Effector memory CD4-positive, alpha-beta T cell (primary cell): ENCODE results near the gene CCDC187.
A peak's percentile ranks its signal among the peaks of the same experiment; 100 is the strongest.

Experiments used
- DNase-seq, 3 donors: peaks; one replicate each; pipeline ENCODE4 v3.0.0-alpha.2; 2020
- H3K27ac ChIP-seq: 2 replicates; pipeline ENCODE4 v1.7.0; 2013; ENCODE audit warnings: mild to moderate bottlenecking, low read length, moderate library complexity; ENCODE audit not compliant: insufficient read depth, poor library complexity, severe bottlenecking
- H3K27me3 ChIP-seq: replicated peaks from 2 replicates; pipeline ENCODE4 v1.7.0; 2013; ENCODE audit warnings: mild to moderate bottlenecking, low read length; ENCODE audit not compliant: insufficient read depth, control insufficient read depth, poor library complexity, severe bottlenecking
- H3K36me3 ChIP-seq: 2 replicates; pipeline ENCODE4 v1.7.0; 2013; ENCODE audit warnings: mild to moderate bottlenecking, low read length, moderate library complexity; ENCODE audit not compliant: control insufficient read depth, insufficient read depth
- H3K4me1 ChIP-seq: 2 replicates; pipeline ENCODE4 v1.7.0; 2013; ENCODE audit warnings: low read length, mild to moderate bottlenecking; ENCODE audit not compliant: control insufficient read depth, insufficient read depth, poor library complexity, severe bottlenecking
- H3K4me3 ChIP-seq: 2 replicates; pipeline ENCODE4 v1.7.0; 2013; ENCODE audit warnings: low read length, low read depth, mild to moderate bottlenecking; ENCODE audit not compliant: insufficient read depth, poor library complexity, severe bottlenecking
- H3K9me3 ChIP-seq: 2 replicates; pipeline ENCODE4 v1.7.0; 2013; ENCODE audit warnings: mild to moderate bottlenecking, low read length, moderate library complexity; ENCODE audit not compliant: control insufficient read depth

The CCDC187 gene

DNA sequence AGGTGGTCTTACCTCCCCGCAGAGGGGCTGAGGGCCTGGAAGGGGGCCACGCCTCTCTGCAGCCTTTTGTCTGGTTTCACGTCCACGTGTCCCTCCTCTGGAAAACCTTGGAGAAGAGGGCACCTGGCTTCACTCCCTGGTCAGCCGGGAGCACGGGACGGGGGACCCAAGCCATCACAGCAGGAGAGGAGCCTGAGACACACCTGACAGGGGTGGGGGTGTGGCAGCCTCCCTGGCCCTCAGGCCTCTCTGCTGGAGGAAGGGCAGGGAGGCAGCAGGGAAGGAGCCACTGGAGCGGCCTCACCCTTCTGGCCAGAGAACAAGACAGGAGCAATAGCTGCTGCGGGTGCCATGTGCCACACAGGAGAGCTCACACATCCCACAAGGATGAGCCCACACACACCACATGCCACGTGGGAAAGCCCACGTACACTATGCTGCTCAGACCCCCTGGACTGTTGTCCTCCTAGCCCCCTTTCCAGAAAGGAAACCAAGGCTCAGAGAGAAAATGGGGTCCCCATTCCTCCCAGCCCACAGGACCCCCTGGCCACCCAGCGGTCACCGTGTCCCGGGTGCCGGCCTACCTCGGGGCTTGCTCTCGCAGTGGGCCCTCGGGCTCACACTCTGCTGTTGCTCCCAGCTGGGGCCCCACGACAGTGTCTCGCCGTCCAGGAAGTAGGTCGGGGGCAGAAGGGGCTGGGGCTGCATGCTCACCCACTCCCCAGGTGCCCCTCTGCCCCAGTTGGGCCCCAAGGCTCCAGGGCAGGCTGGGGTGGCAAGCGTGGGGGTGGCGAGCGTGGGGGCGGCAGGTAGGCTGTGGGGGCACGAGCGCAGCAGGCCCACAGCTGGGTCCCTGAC lies 18.2 kb downstream of the CCDC187 start:
- Histone ChIP-seq H3K36me3 (no peaks in the 10 kb centered on the region), H3K27ac (no peak overlapping the region), H3K4me1 (peaks cover 7% of the 10 kb centered on the region), H3K9me3 (no peaks in the 10 kb centered on the region), H3K27me3 (peaks cover 7% of the 10 kb centered on the region), H3K4me3 (no peak overlapping the region)
- DNase-seq: no peak

DNA sequence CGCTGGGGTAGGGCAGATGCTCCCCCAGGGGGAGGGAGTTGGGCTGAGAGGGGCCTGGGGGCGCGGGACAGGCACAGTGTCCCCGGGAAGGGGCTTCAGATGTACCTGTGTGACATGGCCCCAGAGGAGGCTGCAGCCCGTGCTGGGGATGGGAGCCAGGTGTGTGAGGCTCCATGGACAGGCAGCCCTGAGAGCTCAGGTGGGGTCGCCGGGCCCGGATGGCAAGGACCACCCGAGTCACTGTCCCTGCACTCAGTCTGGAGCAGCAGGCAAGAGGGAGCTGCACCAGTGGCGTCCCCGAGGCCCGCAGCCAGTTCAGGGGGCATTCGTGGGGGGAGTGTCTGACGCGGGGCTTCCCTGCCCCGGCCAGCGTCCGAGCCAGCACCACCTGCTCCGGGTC lies 18.9 kb downstream of the CCDC187 start:
- Histone ChIP-seq H3K27me3 (peaks cover 7% of the 10 kb centered on the region), H3K9me3 (no peaks in the 10 kb centered on the region), H3K36me3 (no peaks in the 10 kb centered on the region), H3K4me3 (no peak overlapping the region), H3K27ac (no peak overlapping the region), H3K4me1 (peaks cover 7% of the 10 kb centered on the region)
- no peak for DNase-seq

DNA sequence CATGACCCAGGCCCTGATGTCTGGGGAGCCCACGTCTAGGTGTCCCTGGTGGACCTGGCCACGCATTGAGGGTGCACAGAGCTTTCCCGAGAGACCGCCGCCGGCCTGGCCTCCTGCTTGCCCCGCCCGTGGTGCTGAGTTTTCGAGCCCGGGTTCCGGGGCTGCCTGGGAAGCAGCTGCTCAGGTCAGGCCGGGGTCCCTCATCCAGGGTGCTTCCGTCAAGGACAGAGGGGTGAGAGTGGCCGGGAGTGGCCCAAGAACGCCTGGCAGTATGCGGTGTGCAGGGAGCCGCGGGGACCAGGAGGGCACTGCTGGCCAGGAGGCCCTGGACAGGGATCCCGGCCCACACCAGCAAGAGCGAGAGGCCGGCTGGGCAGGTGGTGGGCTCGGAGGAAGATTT lies 19.6 kb downstream of the CCDC187 start:
- no peak for DNase-seq
- Histone ChIP-seq H3K36me3 (no peaks in the 10 kb centered on the region), H3K9me3 (no peaks in the 10 kb centered on the region), H3K27me3 (peaks cover 7% of the 10 kb centered on the region), H3K4me3 (no peak overlapping the region), H3K4me1 (peaks cover 7% of the 10 kb centered on the region), H3K27ac (no peak overlapping the region)

DNA sequence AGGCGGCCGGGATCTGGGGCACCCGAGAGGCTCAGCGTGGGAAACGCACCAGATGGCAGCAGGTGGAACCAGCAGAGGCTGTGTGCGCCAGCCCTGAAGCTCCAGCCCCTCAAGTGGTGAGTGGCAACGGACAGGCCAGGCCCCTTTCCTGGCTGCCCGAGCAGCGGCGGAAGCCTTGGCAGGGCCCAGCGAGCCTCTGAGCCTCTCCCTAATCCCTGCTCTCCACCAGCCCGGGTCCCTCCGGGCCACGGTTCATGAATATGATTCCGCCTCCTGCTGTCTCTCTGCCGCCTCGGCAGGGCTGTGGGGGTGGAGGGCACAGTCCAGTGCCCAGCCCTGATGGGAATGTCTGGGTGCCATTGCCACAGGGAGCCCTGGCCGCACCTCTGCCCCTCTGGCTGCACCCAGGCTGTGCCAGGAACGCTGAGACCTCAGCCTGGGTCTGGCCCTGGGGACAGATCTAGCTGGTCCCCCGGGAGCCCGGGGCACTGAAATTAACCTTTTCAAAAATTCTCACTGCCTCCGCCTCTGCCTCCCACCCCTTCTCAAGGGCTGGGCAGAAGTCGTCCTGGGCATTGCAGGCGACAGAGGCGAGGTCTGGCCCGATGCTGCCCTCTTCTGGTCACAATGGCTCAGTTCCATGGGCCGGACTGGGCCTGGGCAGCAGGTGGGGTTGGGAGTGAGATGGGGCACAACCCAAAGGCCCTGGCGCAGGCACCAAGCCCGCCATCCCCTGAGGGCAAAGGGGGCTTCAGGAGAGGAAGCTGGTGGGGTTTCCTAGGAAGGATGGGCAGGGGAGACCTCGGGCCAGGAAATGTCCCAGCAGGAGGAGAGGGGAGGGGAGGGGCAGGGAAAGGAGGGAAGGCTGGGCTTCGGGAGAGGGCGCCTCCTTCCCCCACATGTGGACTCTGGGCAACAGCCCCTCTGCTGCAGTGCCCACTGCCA lies 20.3 kb downstream of the CCDC187 start:
- Histone ChIP-seq H3K27me3 (peaks cover 7% of the 10 kb centered on the region), H3K4me1 (peaks cover 7% of the 10 kb centered on the region), H3K36me3 (no peaks in the 10 kb centered on the region), H3K27ac (no peak overlapping the region), H3K9me3 (no peaks in the 10 kb centered on the region), H3K4me3 (no peak overlapping the region)
- peak; percentile 36 to 41 (median 37) for DNase-seq

DNA sequence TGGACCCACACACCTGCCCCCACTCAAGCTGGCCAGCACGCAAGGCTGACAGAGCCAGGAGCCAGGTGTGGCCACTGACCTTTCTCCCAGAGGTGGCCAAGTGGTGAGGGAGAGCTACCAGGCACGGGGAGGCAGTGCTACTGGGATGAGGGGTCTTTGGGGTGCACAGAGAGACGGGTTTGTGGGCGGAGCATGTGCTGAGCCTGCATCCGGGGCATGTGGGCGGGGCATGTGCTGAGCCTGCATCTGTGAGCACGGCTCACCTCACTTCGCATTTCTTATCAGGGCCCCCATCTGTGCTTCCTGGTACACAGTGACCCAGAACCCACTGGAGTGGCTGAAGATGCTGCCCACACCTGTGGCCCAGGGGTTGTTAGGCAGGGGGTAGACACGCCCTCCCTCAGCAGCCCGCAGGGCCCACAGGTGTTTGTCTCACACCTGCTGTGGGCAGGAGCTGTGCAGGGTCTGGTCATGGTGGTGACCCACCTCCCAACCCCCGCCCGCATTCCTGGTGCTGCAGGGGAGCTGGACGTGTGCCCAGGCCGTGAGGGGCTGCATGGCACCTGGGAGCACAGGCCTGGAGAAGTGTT lies 21.5 kb downstream of the CCDC187 start:
- H3K27ac ChIP-seq: no peak overlapping the region
- H3K4me1 ChIP-seq: peaks cover 7% of the 10 kb centered on the region
- no peak for DNase-seq
- peaks cover 7% of the 10 kb centered on the region for H3K27me3 ChIP-seq
- H3K9me3 ChIP-seq: no peaks in the 10 kb centered on the region
- H3K36me3 ChIP-seq: no peaks in the 10 kb centered on the region
- no peak overlapping the region for H3K4me3 ChIP-seq

DNA sequence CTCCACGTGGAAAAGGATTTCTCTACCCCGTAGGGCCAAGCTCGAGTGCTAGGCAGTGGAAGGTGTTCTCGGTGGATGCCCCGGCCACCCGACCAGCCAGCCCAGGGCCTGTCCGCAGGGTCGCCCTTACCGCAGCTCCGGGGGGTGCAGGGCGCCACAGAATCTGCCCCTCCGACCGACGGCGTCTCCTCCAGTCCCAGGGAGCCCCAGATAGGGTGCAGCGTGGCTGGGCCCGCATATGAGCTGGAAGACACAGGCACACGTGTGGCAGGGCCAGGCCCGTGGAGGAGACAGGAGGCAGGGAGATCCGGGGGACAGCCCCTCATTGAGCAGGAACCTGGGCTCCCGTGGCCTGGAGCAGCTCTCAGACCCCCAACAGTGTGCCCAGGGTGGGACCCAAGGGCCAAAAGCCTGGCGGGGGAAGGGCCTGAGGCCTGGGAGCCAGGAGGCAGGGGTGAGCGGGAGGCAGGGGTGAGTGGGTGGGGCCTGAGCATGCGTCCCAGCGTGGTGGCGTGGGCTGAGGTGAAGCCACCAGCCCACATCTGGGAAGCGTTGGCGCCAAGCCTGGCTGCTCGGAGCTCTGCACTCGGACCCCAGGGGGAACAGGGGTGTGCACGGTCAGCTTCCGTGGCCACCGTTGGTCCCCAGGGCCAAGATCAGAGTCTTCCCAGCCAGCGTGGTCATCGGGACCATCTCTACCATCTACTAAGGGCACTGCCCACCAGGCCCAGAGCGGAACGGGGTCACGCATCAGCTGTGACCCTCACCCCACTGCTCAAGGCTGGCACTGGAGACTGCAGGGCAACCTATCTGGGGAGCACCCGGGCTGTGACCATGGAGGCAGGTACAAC lies 22.2 kb downstream of the CCDC187 start:
- no peak overlapping the region for H3K27ac ChIP-seq
- H3K9me3 ChIP-seq: no peaks in the 10 kb centered on the region
- no peak overlapping the region for H3K4me3 ChIP-seq
- no peak for DNase-seq
- peaks cover 7% of the 10 kb centered on the region for H3K4me1 ChIP-seq
- peaks cover 7% of the 10 kb centered on the region for H3K27me3 ChIP-seq
- no peaks in the 10 kb centered on the region for H3K36me3 ChIP-seq

DNA sequence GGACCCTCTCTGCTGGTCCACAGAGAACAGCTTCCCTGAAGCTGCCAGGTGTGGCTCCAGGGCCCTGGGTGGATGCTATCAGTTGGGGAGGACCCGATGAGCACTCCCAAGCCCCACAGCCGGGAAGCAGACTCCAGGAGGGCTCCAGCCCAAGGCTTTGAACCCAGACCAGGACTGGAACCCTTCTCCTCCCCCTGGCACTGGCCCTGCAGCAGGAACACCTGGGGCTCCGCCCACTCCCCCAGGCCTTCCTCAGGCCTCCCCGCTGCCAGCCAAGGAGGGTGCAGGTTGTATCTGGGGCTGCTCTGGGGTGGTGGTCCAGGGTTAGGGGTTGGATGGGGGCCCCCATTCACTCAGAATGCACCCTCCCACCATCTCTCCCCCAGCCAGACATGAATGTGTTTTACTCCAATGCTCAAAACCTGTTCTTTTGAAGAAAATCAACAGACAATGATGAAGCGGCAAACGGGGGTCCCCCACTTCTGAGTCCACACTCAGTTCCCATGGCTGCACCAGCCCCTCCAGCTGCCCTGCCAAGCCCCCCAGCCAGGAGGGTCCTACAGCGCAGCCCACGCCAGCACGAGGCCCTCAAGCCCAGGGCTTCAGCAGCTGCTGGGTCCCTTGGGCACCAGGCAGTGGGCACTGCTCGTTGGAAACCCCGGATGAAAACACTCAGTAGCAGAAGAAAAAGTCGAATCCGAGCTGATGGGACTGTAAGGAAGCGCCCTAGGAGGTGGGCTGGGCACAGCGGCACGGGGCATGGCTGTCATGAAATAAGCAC lies 23.2 kb downstream of the CCDC187 start:
- Histone ChIP-seq H3K27ac (no peak overlapping the region), H3K4me3 (no peak overlapping the region), H3K27me3 (peaks cover 7% of the 10 kb centered on the region), H3K9me3 (no peaks in the 10 kb centered on the region), H3K36me3 (no peaks in the 10 kb centered on the region), H3K4me1 (peaks cover 7% of the 10 kb centered on the region)
- no peak for DNase-seq

DNA sequence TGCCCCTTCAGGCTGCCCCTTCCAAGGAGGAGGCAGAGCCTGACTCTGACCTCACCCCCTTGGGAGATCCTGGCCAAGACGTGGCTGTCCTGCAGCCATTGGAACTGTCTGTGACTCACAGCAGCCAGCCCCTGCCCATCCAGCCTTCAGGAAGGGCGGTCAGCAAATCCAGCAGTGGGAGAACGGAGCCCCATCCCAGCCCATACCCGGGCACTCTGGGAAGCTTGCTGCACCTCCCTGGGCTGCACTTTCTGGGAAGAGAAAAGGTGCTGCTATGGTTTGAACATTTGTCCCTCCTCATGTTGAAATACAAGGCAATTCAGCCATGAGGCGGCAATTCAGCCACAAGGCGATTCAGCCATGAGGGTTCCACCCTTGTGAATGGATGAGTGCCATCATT lies 24.4 kb downstream of the CCDC187 start:
- H3K9me3 ChIP-seq: no peaks in the 10 kb centered on the region
- H3K27me3 ChIP-seq: peaks cover 7% of the 10 kb centered on the region
- H3K4me1 ChIP-seq: peaks cover 7% of the 10 kb centered on the region
- DNase-seq: no peak
- no peak overlapping the region for H3K4me3 ChIP-seq
- no peaks in the 10 kb centered on the region for H3K36me3 ChIP-seq
- no peak overlapping the region for H3K27ac ChIP-seq

DNA sequence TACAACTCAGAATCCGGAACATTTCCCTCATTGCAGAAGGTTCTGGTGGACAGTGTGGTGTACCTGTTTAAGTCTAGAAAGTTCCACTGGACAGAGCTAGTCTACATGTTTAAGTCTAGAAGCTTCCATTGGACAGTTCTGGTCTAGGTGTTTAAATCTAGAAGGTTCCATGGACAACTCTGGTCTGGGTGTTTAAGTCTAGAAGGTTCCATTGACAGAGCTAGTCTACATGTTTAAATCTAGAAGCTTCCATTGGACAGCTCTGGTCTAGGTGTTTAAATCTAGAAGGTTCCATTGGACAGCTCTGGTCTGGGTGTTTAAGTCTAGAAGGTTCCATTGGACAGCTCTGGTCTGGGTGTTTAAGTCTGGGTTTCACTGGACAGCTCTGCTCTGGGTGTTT lies 25.0 kb downstream of the CCDC187 start:
- Histone ChIP-seq H3K9me3 (no peaks in the 10 kb centered on the region), H3K27me3 (peaks cover 7% of the 10 kb centered on the region), H3K4me1 (peaks cover 7% of the 10 kb centered on the region), H3K4me3 (no peak overlapping the region), H3K27ac (no peak overlapping the region), H3K36me3 (no peaks in the 10 kb centered on the region)
- no peak for DNase-seq
